Skeletal muscle tissue (tissue), 4 donors: ENCODE measurements around the gene LPAR5. TPM values are rescaled to one million over a fixed set of nuclear protein-coding genes. Genes with fewer than 3 reads are reported as not detected.

Experiments used
- H3K27ac ChIP-seq: one replicate; pipeline ENCODE4 v1.7.0; 2013; ENCODE audit warnings: mild to moderate bottlenecking, low read depth, low read length, inconsistent platforms
- H3K27me3 ChIP-seq, 3 donors: one replicate each; pipeline ENCODE4 v1.7.0; 2013; ENCODE audit warnings: low read length in 3 of 3; ENCODE audit not compliant: control insufficient read depth in 3 of 3, insufficient read depth in 3 of 3
- H3K36me3 ChIP-seq, 3 donors: one replicate each; pipeline ENCODE4 v1.7.0; 2013; ENCODE audit warnings: low read length in 3 of 3; ENCODE audit not compliant: control insufficient read depth in 3 of 3, insufficient read depth in 3 of 3
- H3K4me1 ChIP-seq, 3 donors: one replicate each; pipeline ENCODE4 v1.7.0; 2013; ENCODE audit warnings: low read length in 3 of 3, mild to moderate bottlenecking in 3 of 3; ENCODE audit not compliant: control insufficient read depth in 3 of 3, insufficient read depth in 3 of 3
- H3K4me3 ChIP-seq, 3 donors: one replicate each; pipeline ENCODE4 v1.7.0; 2013; ENCODE audit warnings: low read length in 3 of 3
- H3K9ac ChIP-seq, 3 donors: one replicate each; pipeline ENCODE4 v1.7.0; 2013; ENCODE audit warnings: low read length in 3 of 3, mild to moderate bottlenecking in 3 of 3, moderate library complexity in 2 of 3, low read depth in 1 of 3
- H3K9me3 ChIP-seq, 3 donors: one replicate each; pipeline ENCODE4 v1.7.0; 2013; ENCODE audit warnings: low read length in 3 of 3; ENCODE audit not compliant: control insufficient read depth in 3 of 3
- total RNA-seq: library from RNA; depleted of rRNA; stranded (reverse); fragments of >200 nt; gene quantifications from one replicate; pipeline ENCODE4 v1.2.3, GENCODE V29; 2014
- donor health status: Osteomylitis.

The LPAR5 gene
- total RNA-seq, 1 donor from 2014 or later: 1.0 TPM

DNA sequence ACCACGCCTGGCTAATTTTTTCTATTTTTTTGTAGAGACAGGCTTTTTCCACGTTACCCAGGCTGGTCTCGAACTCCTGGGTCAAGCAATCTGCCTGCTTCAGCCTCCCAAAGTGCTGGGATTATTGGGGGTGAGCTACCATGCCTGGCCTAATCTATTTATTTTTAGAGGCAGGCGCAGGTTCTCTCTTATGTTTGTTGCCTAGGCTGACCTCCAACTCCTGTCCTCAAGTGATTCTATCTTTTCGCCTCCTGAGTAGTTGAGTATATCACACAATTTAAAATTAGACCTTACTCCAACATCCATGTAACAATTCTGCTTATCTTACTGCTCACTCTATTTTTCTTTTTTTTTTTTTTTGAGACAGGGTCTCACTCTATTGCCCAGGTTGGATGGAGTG, 18.2 kb upstream of the LPAR5 start:
- Histone ChIP-seq H3K4me3 (no peak overlapping the region), H3K27ac (no peak overlapping the region), H3K27me3 (no peaks in the 10 kb centered on the region), H3K4me1 (peaks cover 0 to 4% (median 3%) of the 10 kb centered on the region in 3 donors), H3K36me3 (peaks cover 36 to 63% (median 59%) of the 10 kb centered on the region in 3 donors), H3K9me3 (no peaks in the 10 kb centered on the region), H3K9ac (no peak overlapping the region)

DNA sequence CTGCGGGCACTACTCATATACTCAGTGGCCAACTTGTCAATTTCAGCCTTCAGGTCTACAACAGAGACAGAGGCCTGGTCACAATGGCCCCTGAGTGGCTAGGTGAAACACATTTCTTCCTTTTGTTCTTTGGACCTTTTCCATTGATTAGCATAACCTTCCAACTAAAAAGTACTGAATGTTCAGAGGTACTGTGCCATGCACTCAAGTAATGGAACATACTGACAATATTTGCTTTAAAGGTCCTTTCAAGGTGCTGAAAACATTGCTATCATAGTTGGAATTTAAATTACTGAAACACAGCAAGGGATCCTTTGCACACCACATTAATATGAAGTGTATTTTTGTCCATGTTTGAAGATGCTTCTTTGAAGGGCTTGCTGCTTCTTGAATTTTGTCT, 17.6 kb upstream of the LPAR5 start:
- H3K36me3 ChIP-seq: peaks cover 36 to 63% (median 55%) of the 10 kb centered on the region in 3 donors
- no peaks in the 10 kb centered on the region for H3K27me3 ChIP-seq
- H3K9me3 ChIP-seq: no peaks in the 10 kb centered on the region
- H3K9ac ChIP-seq: peak overlapping the region in 1 of 3 donors; percentile 8
- H3K4me3 ChIP-seq: no peak overlapping the region
- peaks cover 0 to 4% (median 3%) of the 10 kb centered on the region in 3 donors for H3K4me1 ChIP-seq
- H3K27ac ChIP-seq: no peak overlapping the region

DNA sequence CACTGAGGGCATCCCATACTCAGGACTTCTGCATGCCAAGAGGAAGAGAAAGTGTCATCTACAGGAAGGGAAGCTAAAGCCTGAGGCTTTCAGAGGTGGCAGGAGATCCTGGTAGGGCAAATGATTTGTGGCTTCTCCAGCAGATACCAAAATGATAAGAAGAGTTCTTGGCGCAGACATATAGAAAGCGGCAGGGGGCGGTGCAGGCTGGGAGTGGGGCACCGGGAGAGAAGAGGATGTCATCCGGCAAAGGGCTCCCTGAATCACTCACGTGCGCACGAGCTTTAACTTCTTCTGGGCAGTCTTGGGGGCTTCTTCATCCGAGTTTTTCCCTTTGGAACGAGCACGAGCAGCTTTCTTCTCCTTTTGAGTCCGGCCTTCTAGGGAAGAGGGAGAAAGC, 16.6 kb upstream of the LPAR5 start:
- H3K36me3 ChIP-seq: peaks cover 36 to 67% (median 55%) of the 10 kb centered on the region in 3 donors
- H3K27me3 ChIP-seq: no peaks in the 10 kb centered on the region
- no peak overlapping the region for H3K9ac ChIP-seq
- H3K27ac ChIP-seq: no peak overlapping the region
- H3K4me1 ChIP-seq: peaks cover 0 to 4% (median 4%) of the 10 kb centered on the region in 3 donors
- no peak overlapping the region for H3K4me3 ChIP-seq
- no peaks in the 10 kb centered on the region for H3K9me3 ChIP-seq

DNA sequence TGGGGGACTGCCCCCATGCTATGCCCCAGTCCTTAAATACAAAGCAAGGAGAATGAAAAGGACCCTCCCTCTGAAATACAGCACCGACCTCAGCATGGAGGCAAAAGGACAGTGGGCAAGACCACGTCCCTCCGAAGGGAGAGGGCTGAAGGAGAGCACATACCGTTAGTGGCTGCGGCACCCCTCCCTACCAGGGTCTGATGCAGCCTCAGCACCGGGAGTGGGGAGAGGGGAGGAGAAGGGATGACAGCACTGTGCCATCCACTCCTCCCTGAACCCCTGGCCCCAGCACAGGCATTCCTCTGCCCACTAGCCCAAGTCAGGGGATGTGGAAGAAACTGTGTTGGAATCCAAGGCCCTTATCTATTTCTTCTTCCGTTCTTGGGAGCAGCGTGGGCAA, 15.1 kb upstream of the LPAR5 start:
- Histone ChIP-seq H3K27ac (no peak overlapping the region), H3K4me3 (no peak overlapping the region), H3K9ac (no peak overlapping the region), H3K4me1 (peaks cover 9 to 10% (median 10%) of the 10 kb centered on the region in 3 donors), H3K27me3 (no peaks in the 10 kb centered on the region), H3K36me3 (peaks cover 31 to 56% (median 47%) of the 10 kb centered on the region in 3 donors), H3K9me3 (no peaks in the 10 kb centered on the region)

DNA sequence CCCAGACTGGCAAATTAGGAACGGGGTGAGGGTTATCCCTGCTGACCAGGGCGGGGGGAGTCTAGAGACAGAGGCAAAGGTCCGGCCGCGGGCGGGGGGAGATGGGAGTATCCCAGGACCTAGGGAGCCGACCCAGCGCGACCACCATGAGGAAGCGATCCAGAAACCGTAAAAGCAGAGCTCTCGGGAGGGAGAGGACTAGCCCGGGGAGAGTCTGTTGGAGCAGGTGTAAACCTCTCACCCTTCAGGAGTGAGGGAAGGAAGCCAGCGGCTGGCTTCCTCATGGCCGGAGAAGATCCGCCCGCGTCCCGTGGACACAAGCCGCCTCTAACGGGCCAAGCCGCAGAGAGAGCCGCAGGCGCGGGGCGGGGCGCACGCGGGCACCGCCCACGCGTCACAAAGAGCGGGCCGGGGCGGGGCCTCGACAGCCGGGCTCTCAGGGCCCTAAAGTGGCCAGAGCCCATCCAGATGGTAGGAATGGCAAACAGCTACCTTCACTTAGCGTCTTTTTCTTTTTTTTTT, 11.4 kb upstream of the LPAR5 start, which contains the start of gene ACRBP:
Gene ACRBP, minus strand, starts transcription at position 350 of the 522 bp plus-strand sequence. Its CDS starts 66 bp downstream, at position 284.
- H3K27me3 ChIP-seq: no peaks in the 10 kb centered on the region
- H3K4me1 ChIP-seq: peaks cover 6 to 10% (median 6%) of the 10 kb centered on the region in 3 donors
- H3K27ac ChIP-seq: peak within 1 kb of the TSS; percentile 12
- H3K36me3 ChIP-seq: peaks cover 19 to 26% (median 22%) of the 10 kb centered on the region in 3 donors
- H3K4me3 ChIP-seq: peak within 1 kb of the TSS; percentile 71
- peak within 1 kb of the TSS; percentile 51 to 77 (median 62) for H3K9ac ChIP-seq
- H3K9me3 ChIP-seq: no peaks in the 10 kb centered on the region

DNA sequence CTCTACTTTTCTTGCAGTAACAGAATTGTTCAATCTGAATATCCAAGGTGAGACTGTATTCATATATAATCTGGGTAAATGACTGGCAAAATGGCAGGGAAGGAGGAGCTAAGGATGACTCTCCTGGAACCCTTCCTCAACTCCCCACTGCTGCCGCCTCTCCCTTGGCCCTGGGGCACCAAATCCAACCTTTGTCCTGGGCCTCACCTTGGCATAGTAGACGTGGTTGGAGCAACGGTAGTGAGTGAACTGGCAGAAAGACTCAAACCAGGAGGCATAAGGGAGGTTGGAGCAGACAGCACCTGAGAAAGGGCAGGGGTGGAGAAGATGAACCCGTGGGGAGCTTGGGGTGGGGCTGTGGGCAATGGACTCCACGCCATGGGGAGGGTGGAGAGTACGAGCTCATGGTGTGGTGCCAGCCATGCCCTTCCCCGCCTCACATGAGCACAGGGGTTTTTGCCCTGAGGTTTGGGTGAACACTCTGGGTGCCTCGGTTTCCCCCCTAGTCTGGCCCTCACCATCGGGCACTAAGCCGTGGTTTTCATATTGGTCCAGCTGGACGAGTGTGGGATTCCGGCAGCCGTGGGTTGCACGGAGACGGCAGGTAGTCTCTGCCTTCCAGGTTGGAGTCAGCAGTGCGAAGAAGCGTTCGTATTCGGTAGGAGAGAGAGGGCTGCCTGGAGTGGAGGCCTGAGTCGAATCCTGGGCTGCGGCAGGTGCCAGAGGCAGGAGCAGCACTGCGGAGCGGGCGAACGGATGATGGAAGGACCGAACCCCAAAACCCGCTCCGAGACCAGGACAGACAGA, 10.7 kb upstream of the LPAR5 start:
- H3K27me3 ChIP-seq: no peaks in the 10 kb centered on the region
- H3K27ac ChIP-seq: peak overlapping the region; percentile 12
- H3K9me3 ChIP-seq: no peaks in the 10 kb centered on the region
- peak overlapping the region; percentile 51 to 77 (median 62) for H3K9ac ChIP-seq
- peak overlapping the region; percentile 71 for H3K4me3 ChIP-seq
- peaks cover 6 to 10% (median 6%) of the 10 kb centered on the region in 3 donors for H3K4me1 ChIP-seq
- peaks cover 15 to 21% (median 18%) of the 10 kb centered on the region in 3 donors for H3K36me3 ChIP-seq

DNA sequence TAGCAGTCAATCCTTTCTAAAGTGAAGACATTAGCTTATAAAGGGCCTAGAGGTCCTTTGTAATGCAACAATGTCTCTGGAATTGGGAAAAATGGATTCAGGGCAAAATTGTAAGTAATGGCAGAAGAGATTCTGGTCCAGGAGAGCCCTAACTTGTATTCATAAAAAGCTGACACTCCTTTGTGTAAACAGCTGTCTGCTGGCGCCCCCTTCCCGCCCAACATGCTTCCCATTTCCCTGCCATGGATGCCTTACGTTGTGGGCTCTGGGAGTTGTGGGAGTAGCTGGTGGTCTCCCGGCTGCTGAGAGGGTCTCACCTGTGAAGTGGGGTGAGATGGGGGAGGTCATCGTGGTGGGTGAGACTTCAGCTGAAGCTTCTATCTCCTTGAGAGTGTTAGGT, 9.1 kb upstream of the LPAR5 start:
- peaks cover 6 to 10% (median 6%) of the 10 kb centered on the region in 3 donors for H3K4me1 ChIP-seq
- H3K27ac ChIP-seq: no peak overlapping the region
- no peaks in the 10 kb centered on the region for H3K27me3 ChIP-seq
- H3K36me3 ChIP-seq: peaks cover 0 to 7% (median 3%) of the 10 kb centered on the region in 3 donors
- H3K9me3 ChIP-seq: no peaks in the 10 kb centered on the region
- no peak overlapping the region for H3K4me3 ChIP-seq
- no peak overlapping the region for H3K9ac ChIP-seq

DNA sequence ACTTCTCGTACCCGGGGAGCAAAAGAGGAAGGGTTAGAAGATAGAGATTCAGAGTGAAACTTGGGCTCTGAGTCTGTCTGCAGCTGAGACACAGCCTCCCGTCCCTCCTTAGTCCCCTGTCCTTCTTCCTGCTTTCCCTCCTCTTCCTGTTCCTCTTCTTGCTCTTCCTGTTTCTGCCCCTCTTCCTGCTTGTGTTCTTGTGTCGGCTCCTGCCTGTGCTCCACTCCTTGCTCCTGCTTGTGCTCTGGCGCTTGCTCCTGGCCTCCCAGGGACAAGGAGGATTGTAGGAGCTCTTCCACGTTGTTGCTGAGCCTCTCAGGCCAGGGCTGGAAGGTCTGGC, 8.5 kb upstream of the LPAR5 start:
- Histone ChIP-seq H3K9ac (no peak overlapping the region), H3K27me3 (no peaks in the 10 kb centered on the region), H3K4me1 (peaks cover 6 to 10% (median 6%) of the 10 kb centered on the region in 3 donors), H3K27ac (no peak overlapping the region), H3K4me3 (no peak overlapping the region), H3K9me3 (no peaks in the 10 kb centered on the region), H3K36me3 (peaks cover 0 to 7% (median 3%) of the 10 kb centered on the region in 3 donors)

DNA sequence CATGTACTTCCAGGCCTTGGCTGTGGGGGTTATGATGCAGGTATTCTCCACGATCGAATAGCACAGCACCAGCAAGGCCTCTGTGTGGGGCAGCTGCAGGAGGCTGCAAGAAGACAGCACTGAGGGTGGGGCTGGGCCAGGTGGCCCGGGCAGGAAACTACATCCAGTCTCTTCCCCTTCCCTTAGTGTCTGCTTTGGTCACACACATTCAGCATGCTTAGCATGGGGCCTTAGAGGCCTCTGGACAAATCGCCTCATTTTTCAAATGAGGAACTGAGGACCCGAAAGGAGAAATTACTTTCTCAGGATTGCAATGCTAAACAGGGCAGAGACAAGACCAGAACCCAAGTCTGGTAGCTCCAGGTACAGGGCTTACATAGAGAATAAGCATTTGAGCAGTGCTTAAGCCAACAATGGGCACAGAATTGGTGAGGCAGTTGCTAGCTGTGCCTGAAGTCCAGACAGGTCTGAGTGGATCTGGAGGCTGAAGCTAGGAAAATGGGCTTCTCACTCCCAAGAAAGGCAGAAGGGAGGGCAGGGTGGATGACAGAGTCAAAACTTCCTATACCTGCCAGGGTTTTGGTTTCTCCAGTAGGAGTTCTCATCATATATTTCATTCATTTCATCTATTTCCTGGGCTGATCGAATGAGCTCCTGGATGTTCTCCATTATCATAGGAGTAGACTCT, 8.0 kb upstream of the LPAR5 start:
- Histone ChIP-seq H3K27ac (no peak overlapping the region), H3K4me3 (no peak overlapping the region), H3K27me3 (no peaks in the 10 kb centered on the region), H3K36me3 (peaks cover 0 to 7% (median 3%) of the 10 kb centered on the region in 3 donors), H3K9me3 (no peaks in the 10 kb centered on the region), H3K9ac (no peak overlapping the region), H3K4me1 (peaks cover 6 to 10% (median 6%) of the 10 kb centered on the region in 3 donors)

DNA sequence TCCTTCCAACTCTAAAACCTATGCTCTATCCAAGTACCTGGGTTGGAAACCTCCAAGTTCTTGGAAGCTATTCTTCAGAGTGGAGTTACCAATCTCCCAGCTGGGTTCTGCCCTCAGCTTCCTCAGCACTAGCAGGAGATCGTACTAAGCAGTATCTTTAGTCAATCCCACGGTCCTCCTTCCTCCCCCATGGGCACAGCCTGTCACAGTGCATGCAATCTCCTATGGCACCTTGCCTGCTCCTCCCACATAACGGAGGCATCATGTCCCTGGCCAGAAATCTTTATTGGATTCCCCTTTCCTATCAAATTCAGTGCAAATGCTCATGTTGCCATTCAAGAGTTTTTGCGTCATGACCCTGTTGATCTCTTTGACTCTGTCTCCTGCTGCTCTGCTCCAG, 5.4 kb upstream of the LPAR5 start:
- no peak overlapping the region for H3K9ac ChIP-seq
- no peaks in the 10 kb centered on the region for H3K27me3 ChIP-seq
- no peaks in the 10 kb centered on the region for H3K4me1 ChIP-seq
- no peaks in the 10 kb centered on the region for H3K36me3 ChIP-seq
- H3K9me3 ChIP-seq: no peaks in the 10 kb centered on the region
- no peak overlapping the region for H3K4me3 ChIP-seq
- no peak overlapping the region for H3K27ac ChIP-seq
